SK-N-SH (cell line): ENCODE results near the gene ZNF202. TPM values are rescaled to one million over a fixed set of nuclear protein-coding genes. Genes with fewer than 3 reads are reported as not detected.

Source experiments
- CTCF ChIA-PET: fragments of 300-600, 350-600 bp; formaldehyde crosslinking; extraction: SDS; loops from one replicate; lab custom pipeline; 2021; lab: Yijun Ruan, JAX
- POLR2A ChIA-PET: fragments of 350-600 bp; sonication (Branson Sonifier 250); formaldehyde crosslinking; extraction: SDS; loops from one replicate; lab custom pipeline; 2020; ENCODE audit warnings: antibody characterized with exemption, inconsistent platforms; lab: Yijun Ruan, JAX
- DNase-seq: peaks from one replicate; pipeline ENCODE4 v3.0.0; 2012
- H2AFZ ChIP-seq: fragments of 200-600 bp; sonication (generic); 2 replicates; pipeline ENCODE4 v1.8.1; 2016; ENCODE audit warnings: antibody characterized with exemption, mild to moderate bottlenecking, low read depth
- H3F3A ChIP-seq: fragments of 200-600 bp; sonication (generic); replicated peaks from 2 replicates; pipeline ENCODE3; 2016; ENCODE audit warnings: antibody characterized with exemption, mild to moderate bottlenecking; ENCODE audit not compliant: insufficient read depth
- H3K27ac ChIP-seq, 2 experiments: fragments of 200-500 bp in 1 of 2; fragments of 200-600 bp in 1 of 2; sonication (Bioruptor generic) in 1 of 2; sonication (generic), shearing (Covaris generic) in 1 of 2; 2 replicates each; pipeline versions ENCODE4 v1.5.1 to v1.6.1; 2014 to 2016; ENCODE audit warnings: low read depth in 2 of 2, inconsistent platforms in 1 of 2, low read length in 1 of 2, mild to moderate bottlenecking in 1 of 2, mixed read lengths in 1 of 2
- H3K27me3 ChIP-seq: fragments of 200-600 bp; sonication (generic), shearing (Covaris generic); 2 replicates; pipeline ENCODE4 v1.6.1; 2016; ENCODE audit warnings: mixed run types; ENCODE audit not compliant: insufficient read depth
- H3K36me3 ChIP-seq, 2 experiments: fragments of 200-500 bp in 1 of 2; fragments of 200-600 bp in 1 of 2; sonication (Bioruptor generic) in 1 of 2; sonication (generic) in 1 of 2; replicated peaks in 1 of 2; 2 replicates each; pipeline versions ENCODE3 to v1.5.1; 2014 to 2016; ENCODE audit warnings: low read length in 1 of 2, mild to moderate bottlenecking in 1 of 2; ENCODE audit not compliant: insufficient read depth in 2 of 2, control insufficient read depth in 1 of 2
- H3K4me1 ChIP-seq, 2 experiments: fragments of 200-500 bp in 1 of 2; fragments of 200-600 bp in 1 of 2; sonication (Bioruptor generic) in 1 of 2; sonication (generic), shearing (Covaris generic) in 1 of 2; 2 replicates each; pipeline versions ENCODE4 v1.5.1 to v1.6.1; 2014 to 2016; ENCODE audit warnings: low read depth in 1 of 2, low read length in 1 of 2, mixed run types in 1 of 2; ENCODE audit not compliant: insufficient read depth in 2 of 2, control insufficient read depth in 1 of 2
- H3K4me2 ChIP-seq: fragments of 200-600 bp; sonication (generic), shearing (Covaris generic); 2 replicates; pipeline ENCODE4 v1.6.1; 2017; ENCODE audit warnings: mixed run types
- H3K4me3 ChIP-seq, 2 experiments: fragments of 200-500 bp in 1 of 2; fragments of 200-600 bp in 1 of 2; sonication (Bioruptor generic) in 1 of 2; sonication (generic), shearing (Covaris generic) in 1 of 2; 2 replicates each; pipeline versions ENCODE4 v1.5.1 to v1.8.1; 2014 to 2016; ENCODE audit warnings: low read depth in 2 of 2, inconsistent platforms in 1 of 2, low read length in 1 of 2, mild to moderate bottlenecking in 1 of 2, mixed read lengths in 1 of 2, moderate library complexity in 1 of 2
- H3K79me2 ChIP-seq: fragments of 200-600 bp; sonication (generic); 2 replicates; pipeline ENCODE4 v1.8.1; 2017; ENCODE audit warnings: mild to moderate bottlenecking; ENCODE audit not compliant: insufficient read depth
- H3K9ac ChIP-seq: fragments of 200-600 bp; sonication (generic); 2 replicates; pipeline ENCODE4 v1.6.1; 2017; ENCODE audit warnings: mixed run types
- H3K9me2 ChIP-seq: fragments of 200-600 bp; sonication (generic); 2 replicates; pipeline ENCODE4 v1.6.1; 2017; ENCODE audit warnings: mixed run types
- H3K9me3 ChIP-seq: fragments of 200-600 bp; sonication (generic); 2 replicates; pipeline ENCODE4 v1.6.1; 2017; ENCODE audit warnings: mixed run types, mild to moderate bottlenecking, moderate library complexity
- H4K20me1 ChIP-seq: fragments of 200-600 bp; sonication (generic); 2 replicates; pipeline ENCODE4 v1.6.1; 2017; ENCODE audit warnings: mild to moderate bottlenecking, mixed run types; ENCODE audit not compliant: insufficient read depth
- ELF1 ChIP-seq: IDR thresholded peaks from 2 replicates; pipeline ENCODE4 v1.4.0; 2012
- EZH2phosphoT487 ChIP-seq: fragments of 200-600 bp; sonication (generic); IDR thresholded peaks from 2 replicates; pipeline ENCODE4 v1.6.1; 2017; ENCODE audit warnings: low read depth, mixed run types, mild to moderate bottlenecking, antibody characterized with exemption, moderate library complexity, borderline replicate concordance
- FOXJ3 ChIP-seq: sonication (generic); formaldehyde crosslinking; IDR thresholded peaks from 2 replicates; pipeline ENCODE4 v1.5.1; 2020; ENCODE audit warnings: mild to moderate bottlenecking, missing genetic modification reagents
- FOXM1 ChIP-seq: IDR thresholded peaks from 2 replicates; pipeline ENCODE4 v1.4.0; 2012; ENCODE audit warnings: low read depth, mild to moderate bottlenecking
- GABPA ChIP-seq: IDR thresholded peaks from 2 replicates; pipeline ENCODE4 v1.4.0; 2012; ENCODE audit warnings: low read depth, mild to moderate bottlenecking
- GATA2 ChIP-seq: sonication (generic); formaldehyde crosslinking; IDR thresholded peaks from 2 replicates; pipeline ENCODE4 v1.5.0; 2020; ENCODE audit warnings: mild to moderate bottlenecking, missing genetic modification reagents
- MXI1 ChIP-seq: IDR thresholded peaks from 2 replicates; pipeline ENCODE4 v1.6.1; 2012; ENCODE audit warnings: mild to moderate bottlenecking, low read depth, low read length, improper control_type of control experiment
- NRF1 ChIP-seq: IDR thresholded peaks from 2 replicates; pipeline ENCODE4 v1.6.1; 2012; ENCODE audit warnings: low read depth, mild to moderate bottlenecking, low read length
- POLR2AphosphoS5 ChIP-seq: IDR thresholded peaks from 2 replicates; pipeline ENCODE4 v1.6.1; 2012; ENCODE audit warnings: low read depth, low read length
- RAD21 ChIP-seq: IDR thresholded peaks from 2 replicates; pipeline ENCODE4 v1.6.1; 2012; ENCODE audit warnings: mild to moderate bottlenecking, low read length
- RCOR1 ChIP-seq: fragments of 150-350 bp; IDR thresholded peaks from 2 replicates; pipeline ENCODE4 v1.6.1; 2017; ENCODE audit warnings: antibody characterized with exemption, low read length
- RXRA ChIP-seq: IDR thresholded peaks from 2 replicates; pipeline ENCODE4 v1.4.0; 2012; ENCODE audit warnings: low read depth, mild to moderate bottlenecking, borderline replicate concordance
- TAF1 ChIP-seq: IDR thresholded peaks from 2 replicates; pipeline ENCODE4 v1.6.1; 2012; ENCODE audit warnings: low read depth, mild to moderate bottlenecking, low read length, moderate library complexity, borderline replicate concordance
- TCF12 ChIP-seq: IDR thresholded peaks from 2 replicates; pipeline ENCODE4 v1.4.0; 2012
- YY1 ChIP-seq: IDR thresholded peaks from 2 replicates; pipeline ENCODE4 v1.4.0; 2012; ENCODE audit warnings: low read depth, mild to moderate bottlenecking
- WGBS: methylation state at CpG from one replicate; pipeline ENCODE4 v1.1.6; 2017; ENCODE audit warnings: low lambda C conversion rate; 5-methylcytosine and 5-hydroxymethylcytosine counted together
- polyA plus RNA-seq, 3 experiments: library from polyadenylated mRNA; depleted of rRNA; stranded (reverse); fragments of >200 nt; gene quantifications; 2 replicates each; pipeline ENCODE4 v1.2.3, GENCODE V29; 2012
- TF ChIP-seq, protein P1 (sequence below): fragments of 150-350 bp; IDR thresholded peaks from 2 replicates; pipeline ENCODE4 v1.6.1; 2017; ENCODE audit warnings: antibody characterized with exemption, low read length, low read depth, borderline replicate concordance
- TF ChIP-seq, protein P2 (sequence below): fragments of 200-600 bp; sonication (generic); IDR thresholded peaks from 2 replicates; pipeline ENCODE4 v1.6.1; 2017; ENCODE audit warnings: antibody characterized with exemption, mild to moderate bottlenecking, moderate library complexity
- TF ChIP-seq, protein P3 (sequence below): IDR thresholded peaks from 2 replicates; pipeline ENCODE4 v1.4.0; 2012; ENCODE audit warnings: low read depth, borderline replicate concordance
- TF ChIP-seq, protein P4 (sequence below): IDR thresholded peaks from 2 replicates; pipeline ENCODE4 v1.4.0; 2012; ENCODE audit warnings: low read depth
- TF ChIP-seq, protein P5 (sequence below): IDR thresholded peaks from 2 replicates; pipeline ENCODE4; 2012
- TF ChIP-seq, protein P6 (sequence below): IDR thresholded peaks from 2 replicates; pipeline ENCODE4 v1.6.1; 2012; ENCODE audit warnings: mild to moderate bottlenecking, low read depth, low read length, moderate library complexity

Gene ZNF202
- 11.3 and 16.2 TPM in 2 replicates for polyA plus RNA-seq (2012; rRNA removed)
- polyA plus RNA-seq (2012; cell fraction: cytosol; rRNA removed) = 6.2 and 7.9 TPM in 2 replicates
- polyA plus RNA-seq (2012; cell fraction: nucleus; rRNA removed) = 29.2 and 47.9 TPM in 2 replicates

DNA sequence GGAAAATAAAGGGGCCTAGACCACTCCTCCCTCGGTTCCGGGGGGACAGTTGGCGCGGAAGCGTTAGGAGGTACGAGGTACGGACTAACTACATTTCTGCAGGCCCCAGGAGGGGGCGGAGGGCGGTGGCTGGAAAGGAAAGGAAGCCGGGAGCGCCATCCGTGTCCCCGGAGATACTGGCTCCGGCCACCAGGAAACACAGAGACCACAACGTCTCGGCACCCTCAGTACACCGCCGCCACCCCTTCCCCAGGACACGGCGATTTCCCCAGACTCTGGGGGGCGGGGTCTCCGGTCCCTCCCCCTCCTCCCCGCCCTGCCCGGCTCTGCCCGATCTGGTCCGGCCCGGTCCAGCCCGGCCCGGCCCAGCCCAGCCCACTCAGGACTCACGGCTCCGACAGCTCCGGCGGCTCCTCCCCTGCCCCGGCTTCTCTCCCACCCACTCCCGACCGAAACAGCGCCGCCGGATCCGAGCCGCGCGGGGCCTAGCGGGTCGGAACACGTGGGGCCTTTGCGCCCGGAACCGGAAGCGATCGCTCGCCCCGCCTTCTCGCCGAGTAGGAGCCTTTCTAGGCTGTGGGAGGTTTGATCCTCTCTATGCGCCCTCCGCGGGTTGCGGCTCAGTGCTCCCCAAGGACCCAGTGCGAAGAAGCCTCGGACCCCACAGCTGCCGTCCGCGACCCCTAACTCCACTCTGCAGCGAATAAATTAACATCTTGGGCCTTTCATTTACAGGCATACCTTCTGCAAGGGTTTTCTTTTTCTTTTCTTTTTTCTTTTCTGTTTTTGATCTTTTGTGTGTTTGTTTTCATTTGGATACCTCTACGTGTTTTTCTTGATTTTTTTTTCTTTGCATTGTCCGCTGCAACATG, at the start of gene ZNF202:
TSS of gene ZNF202 (minus strand) at position 502 of the 872 bp plus-strand sequence. CDS start 10,772 bp downstream, outside the sequence.
- no peaks in the 10 kb centered on the region for H3F3A ChIP-seq
- peak within 1 kb of the TSS; percentile 100 for H2AFZ ChIP-seq
- H3K9me3 ChIP-seq = no peaks in the 10 kb centered on the region
- peaks cover 17 to 29% of the 10 kb centered on the region in 2 experiments for H3K36me3 ChIP-seq
- H3K9ac ChIP-seq = peak within 1 kb of the TSS; percentile 92
- DNase-seq = peak; percentile 92
- H3K27me3 ChIP-seq = no peaks in the 10 kb centered on the region
- no peaks in the 10 kb centered on the region for H4K20me1 ChIP-seq
- peaks cover 48% of the 10 kb centered on the region for H3K79me2 ChIP-seq
- CTCF ChIA-PET = interaction anchor here (0.6 to 2.0 kb wide), 4 partner anchors 9 to 929 kb away, joined by 3 to 8 read pairs (median 3); no protein-coding TSS in a partner anchor
- H3K27ac ChIP-seq = peak within 1 kb of the TSS; percentile 67 to 86; a peak in 3 of 4 replicates
- no peaks in the 10 kb centered on the region for H3K9me2 ChIP-seq
- H3K4me2 ChIP-seq = peak within 1 kb of the TSS; percentile 95
- POLR2A ChIA-PET = interaction anchor here (0.9 to 1.3 kb wide), 3 partner anchors 12 to 89 kb away, joined by 3 to 4 read pairs (median 3); no protein-coding TSS in a partner anchor
- under 1% methylated on average over 35 of the region's 67 CpGs for WGBS
- peak within 1 kb of the TSS; percentile 83 to 91 for H3K4me3 ChIP-seq
- H3K4me1 ChIP-seq = peaks cover 6 to 14% of the 10 kb centered on the region in 2 experiments; a peak in 3 of 4 replicates
- TF ChIP-seq RXRA = no peak
- TF ChIP-seq RCOR1 = 0 out of 2 replicates have a peak, but pooled peaks have one; percentile 6
- peak; percentile 86 for TF ChIP-seq ELF1
- TF ChIP-seq MXI1 = peak; percentile 95
- TF ChIP-seq, protein P1, sequence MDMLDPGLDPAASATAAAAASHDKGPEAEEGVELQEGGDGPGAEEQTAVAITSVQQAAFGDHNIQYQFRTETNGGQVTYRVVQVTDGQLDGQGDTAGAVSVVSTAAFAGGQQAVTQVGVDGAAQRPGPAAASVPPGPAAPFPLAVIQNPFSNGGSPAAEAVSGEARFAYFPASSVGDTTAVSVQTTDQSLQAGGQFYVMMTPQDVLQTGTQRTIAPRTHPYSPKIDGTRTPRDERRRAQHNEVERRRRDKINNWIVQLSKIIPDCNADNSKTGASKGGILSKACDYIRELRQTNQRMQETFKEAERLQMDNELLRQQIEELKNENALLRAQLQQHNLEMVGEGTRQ = peak; percentile 63; the same call in 1 of the 2 replicates
- no peak for TF ChIP-seq EZH2phosphoT487
- TF ChIP-seq, protein P2, sequence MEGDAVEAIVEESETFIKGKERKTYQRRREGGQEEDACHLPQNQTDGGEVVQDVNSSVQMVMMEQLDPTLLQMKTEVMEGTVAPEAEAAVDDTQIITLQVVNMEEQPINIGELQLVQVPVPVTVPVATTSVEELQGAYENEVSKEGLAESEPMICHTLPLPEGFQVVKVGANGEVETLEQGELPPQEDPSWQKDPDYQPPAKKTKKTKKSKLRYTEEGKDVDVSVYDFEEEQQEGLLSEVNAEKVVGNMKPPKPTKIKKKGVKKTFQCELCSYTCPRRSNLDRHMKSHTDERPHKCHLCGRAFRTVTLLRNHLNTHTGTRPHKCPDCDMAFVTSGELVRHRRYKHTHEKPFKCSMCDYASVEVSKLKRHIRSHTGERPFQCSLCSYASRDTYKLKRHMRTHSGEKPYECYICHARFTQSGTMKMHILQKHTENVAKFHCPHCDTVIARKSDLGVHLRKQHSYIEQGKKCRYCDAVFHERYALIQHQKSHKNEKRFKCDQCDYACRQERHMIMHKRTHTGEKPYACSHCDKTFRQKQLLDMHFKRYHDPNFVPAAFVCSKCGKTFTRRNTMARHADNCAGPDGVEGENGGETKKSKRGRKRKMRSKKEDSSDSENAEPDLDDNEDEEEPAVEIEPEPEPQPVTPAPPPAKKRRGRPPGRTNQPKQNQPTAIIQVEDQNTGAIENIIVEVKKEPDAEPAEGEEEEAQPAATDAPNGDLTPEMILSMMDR = peak; percentile 21; the same call in 1 of the 2 replicates
- TF ChIP-seq, protein P3, sequence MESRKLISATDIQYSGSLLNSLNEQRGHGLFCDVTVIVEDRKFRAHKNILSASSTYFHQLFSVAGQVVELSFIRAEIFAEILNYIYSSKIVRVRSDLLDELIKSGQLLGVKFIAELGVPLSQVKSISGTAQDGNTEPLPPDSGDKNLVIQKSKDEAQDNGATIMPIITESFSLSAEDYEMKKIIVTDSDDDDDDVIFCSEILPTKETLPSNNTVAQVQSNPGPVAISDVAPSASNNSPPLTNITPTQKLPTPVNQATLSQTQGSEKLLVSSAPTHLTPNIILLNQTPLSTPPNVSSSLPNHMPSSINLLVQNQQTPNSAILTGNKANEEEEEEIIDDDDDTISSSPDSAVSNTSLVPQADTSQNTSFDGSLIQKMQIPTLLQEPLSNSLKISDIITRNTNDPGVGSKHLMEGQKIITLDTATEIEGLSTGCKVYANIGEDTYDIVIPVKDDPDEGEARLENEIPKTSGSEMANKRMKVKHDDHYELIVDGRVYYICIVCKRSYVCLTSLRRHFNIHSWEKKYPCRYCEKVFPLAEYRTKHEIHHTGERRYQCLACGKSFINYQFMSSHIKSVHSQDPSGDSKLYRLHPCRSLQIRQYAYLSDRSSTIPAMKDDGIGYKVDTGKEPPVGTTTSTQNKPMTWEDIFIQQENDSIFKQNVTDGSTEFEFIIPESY = peak; percentile 64; the same call in 1 of the 2 replicates
- TF ChIP-seq FOXM1 = peak; percentile 33; the same call in 1 of the 2 replicates
- TF ChIP-seq, protein P4, sequence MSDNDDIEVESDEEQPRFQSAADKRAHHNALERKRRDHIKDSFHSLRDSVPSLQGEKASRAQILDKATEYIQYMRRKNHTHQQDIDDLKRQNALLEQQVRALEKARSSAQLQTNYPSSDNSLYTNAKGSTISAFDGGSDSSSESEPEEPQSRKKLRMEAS = peak; percentile 98
- TF ChIP-seq POLR2AphosphoS5 = peak; percentile 70
- no peak for TF ChIP-seq FOXJ3 (CRISPR knock-in tag)
- TF ChIP-seq GATA2 (CRISPR knock-in tag) = no peak
- TF ChIP-seq, protein P5, sequence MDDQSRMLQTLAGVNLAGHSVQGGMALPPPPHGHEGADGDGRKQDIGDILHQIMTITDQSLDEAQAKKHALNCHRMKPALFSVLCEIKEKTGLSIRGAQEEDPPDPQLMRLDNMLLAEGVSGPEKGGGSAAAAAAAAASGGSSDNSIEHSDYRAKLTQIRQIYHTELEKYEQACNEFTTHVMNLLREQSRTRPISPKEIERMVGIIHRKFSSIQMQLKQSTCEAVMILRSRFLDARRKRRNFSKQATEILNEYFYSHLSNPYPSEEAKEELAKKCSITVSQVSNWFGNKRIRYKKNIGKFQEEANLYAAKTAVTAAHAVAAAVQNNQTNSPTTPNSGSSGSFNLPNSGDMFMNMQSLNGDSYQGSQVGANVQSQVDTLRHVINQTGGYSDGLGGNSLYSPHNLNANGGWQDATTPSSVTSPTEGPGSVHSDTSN = no peak
- TF ChIP-seq GABPA = peak; percentile 94
- peak; percentile 42; the same call in 1 of the 2 replicates for TF ChIP-seq YY1
- TF ChIP-seq, protein P6, sequence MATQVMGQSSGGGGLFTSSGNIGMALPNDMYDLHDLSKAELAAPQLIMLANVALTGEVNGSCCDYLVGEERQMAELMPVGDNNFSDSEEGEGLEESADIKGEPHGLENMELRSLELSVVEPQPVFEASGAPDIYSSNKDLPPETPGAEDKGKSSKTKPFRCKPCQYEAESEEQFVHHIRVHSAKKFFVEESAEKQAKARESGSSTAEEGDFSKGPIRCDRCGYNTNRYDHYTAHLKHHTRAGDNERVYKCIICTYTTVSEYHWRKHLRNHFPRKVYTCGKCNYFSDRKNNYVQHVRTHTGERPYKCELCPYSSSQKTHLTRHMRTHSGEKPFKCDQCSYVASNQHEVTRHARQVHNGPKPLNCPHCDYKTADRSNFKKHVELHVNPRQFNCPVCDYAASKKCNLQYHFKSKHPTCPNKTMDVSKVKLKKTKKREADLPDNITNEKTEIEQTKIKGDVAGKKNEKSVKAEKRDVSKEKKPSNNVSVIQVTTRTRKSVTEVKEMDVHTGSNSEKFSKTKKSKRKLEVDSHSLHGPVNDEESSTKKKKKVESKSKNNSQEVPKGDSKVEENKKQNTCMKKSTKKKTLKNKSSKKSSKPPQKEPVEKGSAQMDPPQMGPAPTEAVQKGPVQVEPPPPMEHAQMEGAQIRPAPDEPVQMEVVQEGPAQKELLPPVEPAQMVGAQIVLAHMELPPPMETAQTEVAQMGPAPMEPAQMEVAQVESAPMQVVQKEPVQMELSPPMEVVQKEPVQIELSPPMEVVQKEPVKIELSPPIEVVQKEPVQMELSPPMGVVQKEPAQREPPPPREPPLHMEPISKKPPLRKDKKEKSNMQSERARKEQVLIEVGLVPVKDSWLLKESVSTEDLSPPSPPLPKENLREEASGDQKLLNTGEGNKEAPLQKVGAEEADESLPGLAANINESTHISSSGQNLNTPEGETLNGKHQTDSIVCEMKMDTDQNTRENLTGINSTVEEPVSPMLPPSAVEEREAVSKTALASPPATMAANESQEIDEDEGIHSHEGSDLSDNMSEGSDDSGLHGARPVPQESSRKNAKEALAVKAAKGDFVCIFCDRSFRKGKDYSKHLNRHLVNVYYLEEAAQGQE = peak; percentile 39; the same call in 1 of the 2 replicates
- no peak for TF ChIP-seq TCF12
- TF ChIP-seq NRF1 = no peak
- peak; percentile 76 for TF ChIP-seq TAF1
- no peak for TF ChIP-seq RAD21
